ENCODE measurements around the gene PLXNB2. TPM values are rescaled to one million over a fixed set of nuclear protein-coding genes. Genes with fewer than 3 reads are reported as not detected.
A peak's percentile ranks its signal among the peaks of the same experiment; 100 is the strongest.

The PLXNB2 gene
- total RNA-seq, 1 experiment from 2014 or later = 42.4 TPM

GRCh38 chr22:50251477-50252081 is 55.9 kb downstream of the PLXNB2 start:
- no peak for DNase-seq (ENCODE audit: low spot score)

DNA sequence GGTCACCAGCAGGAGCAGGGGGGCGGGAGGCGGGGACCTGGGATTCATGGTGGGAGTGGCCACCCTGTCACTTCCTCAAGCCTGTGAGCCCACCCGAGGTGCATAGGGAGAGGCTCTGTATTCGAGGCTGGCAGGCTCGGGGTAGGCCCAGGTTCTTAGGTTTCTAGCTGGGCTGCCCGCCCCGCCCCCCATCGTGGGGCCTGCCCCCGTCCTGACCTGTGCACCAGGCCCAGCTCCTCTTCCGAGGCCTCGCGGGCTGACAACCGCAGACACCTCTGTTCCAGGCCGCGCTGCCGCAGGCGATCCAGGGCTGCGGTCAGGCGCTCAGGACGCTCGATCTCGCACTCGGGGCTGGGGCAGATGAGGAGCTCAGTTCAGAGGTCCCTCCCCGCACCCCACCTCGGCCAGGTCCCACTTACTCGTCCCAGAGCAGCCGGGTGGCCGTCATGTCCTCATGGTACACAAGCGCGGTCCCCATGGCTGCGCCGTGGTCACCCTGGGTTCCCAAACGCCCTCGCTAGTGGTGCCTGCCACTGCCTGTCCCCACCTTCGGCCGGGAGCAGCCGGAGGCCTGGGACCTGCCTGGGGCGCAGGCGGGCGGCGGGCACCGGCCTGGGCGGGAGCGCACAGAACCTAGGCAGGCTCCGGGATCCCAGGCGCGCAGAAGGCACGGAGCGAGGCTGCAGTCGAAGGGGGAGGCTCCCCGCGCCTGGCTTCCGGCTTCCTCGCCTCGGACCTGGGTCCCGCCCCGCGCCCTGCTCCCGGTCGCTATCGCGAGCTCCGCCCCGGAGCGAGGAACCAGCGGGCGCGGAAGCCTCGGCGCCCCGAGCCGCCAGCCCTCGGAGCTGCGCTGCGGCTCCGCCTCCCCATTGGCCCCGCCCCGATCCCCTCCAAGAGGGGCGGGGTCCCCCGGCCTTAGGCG is 56.6 kb downstream of the PLXNB2 start, which contains the start of gene HDAC10:
Gene HDAC10 (minus strand): TSS at position 711 of the 922 bp plus-strand sequence. CDS start 233 bp downstream, at position 478.
- peak; percentile 57 for DNase-seq (ENCODE audit: low spot score)

GRCh38 chr22:50250249-50250554 is 57.2 kb downstream of the PLXNB2 start:
- no peak for DNase-seq (ENCODE audit: low spot score)

DNA sequence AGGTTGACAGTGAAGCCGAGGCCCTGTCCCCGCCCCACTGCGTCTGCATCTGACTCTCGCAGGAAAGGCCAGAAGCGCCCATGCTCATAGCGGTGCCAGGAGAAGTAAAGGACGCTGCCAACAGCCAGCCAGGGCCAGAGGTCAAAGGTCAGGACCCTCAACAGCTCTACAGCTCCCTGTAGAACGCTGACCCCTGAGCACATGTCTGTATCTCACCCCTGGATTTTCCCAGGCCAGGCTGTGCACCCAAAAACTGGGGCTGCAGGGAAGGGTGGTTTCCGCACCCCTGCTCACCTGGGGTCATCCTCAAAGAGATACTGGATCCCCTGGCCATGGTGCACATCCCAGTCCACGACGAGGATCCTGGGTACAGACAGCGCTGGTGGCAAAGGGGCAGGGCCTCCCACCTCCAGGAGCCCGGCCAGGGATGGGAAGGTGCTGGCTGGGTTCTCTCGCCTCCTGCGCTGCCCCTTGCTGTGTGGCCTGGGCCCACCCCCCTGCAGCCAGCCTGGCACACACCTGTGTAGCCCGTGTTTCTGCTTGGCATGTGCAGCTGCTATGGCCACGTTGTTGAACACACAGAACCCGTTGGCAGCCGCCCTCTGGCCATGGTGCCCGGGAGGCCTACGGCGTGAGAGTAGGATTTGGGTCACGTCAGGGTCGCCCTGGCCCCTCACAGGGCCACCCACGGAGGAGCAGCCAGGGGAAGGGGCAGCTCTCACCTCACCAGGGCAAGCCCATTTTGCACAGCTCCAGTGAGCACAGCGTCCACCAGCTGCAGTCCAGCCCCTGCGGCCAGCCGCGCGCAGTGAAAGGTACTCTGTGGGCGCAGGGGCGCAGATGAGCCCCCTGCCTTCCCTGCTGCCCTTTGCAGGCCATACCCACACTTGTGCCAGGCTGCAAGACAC is 57.9 kb downstream of the PLXNB2 start:
- no peak for DNase-seq (ENCODE audit: low spot score)

DNA sequence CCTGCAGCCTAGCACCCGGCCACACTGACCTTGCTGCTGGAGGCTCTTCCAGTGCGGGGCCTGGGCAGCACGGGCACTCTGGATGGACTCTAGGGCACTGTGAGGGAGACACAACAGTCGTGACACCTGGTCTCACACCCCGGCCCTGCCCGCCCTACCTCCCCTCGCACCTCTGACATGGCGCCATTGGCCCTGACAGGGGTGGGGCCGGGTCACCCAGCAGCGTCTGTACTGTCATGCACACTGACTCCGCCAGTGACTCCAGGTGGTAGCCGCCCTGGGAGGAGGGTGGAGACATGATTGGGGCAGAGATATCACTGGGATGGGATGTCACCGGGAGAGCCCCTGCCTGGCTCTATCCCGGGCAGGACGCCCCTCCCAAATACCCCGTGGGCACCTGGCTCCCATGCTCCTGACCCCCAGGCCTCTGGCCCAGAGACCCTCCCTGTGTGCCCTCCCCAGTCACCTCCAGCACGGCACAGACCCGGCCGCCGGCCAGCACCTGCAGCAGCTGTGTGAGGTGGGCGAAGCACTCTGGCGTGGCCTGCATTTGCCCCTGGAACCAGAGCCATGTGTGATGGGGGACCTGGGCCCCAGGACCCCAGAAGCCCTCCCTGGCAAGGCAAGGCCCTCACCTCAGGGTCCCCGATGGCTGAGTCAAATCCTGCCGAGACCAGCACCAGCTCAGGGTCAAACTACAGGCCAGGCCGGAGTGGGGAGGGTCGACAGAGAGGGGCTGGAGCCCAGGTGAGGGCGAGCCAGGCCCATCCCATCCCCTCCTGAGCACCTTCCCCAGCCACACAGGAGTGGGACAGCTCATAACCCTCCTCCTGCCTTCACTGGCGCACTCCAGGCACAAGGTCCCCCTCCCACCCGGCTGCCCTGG is 59.0 kb downstream of the PLXNB2 start:
- DNase-seq (ENCODE audit: low spot score) = no peak

DNA sequence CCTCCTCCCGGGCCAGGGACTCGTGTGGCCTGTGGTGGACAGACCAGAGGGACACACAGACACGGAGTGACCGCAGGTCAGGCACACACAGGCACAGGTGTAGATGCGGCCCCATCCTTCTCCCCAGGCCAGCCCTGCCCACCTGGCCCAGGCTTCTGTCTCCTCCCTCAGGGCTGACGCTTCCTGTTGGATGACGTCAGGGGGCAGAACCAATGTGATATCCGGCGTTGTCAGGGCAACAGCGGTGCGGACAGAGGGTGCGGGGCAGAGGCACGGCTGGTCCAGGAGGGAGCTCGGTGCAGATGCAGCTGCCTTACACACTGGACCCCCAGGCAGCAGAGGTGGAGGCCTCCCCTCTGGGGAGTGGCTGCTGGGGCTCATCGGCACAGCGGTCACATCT is 59.7 kb downstream of the PLXNB2 start:
- DNase-seq (ENCODE audit: low spot score) = no peak

DNA sequence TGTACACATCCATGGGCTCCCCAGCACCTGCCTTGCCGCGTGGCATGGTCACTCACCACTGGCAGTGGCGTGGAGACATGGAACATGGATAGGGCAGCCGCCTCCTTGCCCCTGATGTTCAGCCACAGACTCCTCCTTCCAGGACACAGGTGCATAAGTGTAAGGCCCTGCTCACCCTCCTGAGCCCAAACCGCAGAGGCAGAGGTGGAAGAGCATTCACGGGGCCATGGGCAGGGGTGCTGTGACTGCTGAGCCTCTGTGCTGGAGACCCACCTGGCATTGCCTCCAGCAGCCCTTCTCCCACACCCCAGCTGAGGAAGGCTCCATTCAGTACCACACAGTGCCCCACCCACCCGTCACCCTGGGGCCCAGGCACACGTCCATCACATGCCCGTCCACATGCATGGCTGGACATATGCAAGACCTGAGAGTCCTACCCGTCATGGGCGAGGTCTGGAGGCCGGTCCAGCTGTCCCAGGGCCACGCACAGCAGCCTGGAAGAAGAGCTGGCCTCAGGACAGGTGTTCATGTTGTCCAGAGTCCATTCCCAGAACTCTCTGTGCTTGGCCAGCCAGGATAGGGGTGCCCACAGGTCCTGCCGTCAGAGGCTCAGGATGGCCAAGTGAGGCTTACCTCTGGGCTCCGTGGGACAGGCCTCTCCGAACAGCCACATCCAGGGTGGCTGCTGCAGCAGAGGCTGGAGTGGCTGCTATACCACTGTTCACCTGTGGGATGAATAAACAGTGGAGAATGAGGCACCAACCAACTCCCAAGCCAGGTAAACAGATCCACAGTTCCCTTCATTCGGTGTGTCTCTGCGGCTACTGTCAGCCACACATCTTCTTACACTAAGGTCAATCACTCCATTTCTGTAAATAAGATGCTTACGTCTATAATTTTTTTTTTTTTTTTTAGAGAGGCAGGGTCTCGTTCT is 60.9 kb downstream of the PLXNB2 start:
- no peak for DNase-seq (ENCODE audit: low spot score)

- DNase-seq (ENCODE audit: low spot score) = no peak
Observed at GRCh38 chr22:50245214-50246072, 62.0 kb downstream of the PLXNB2 start.

GRCh38 chr22:50244420-50245213 is 62.8 kb downstream of the PLXNB2 start, which contains the start of gene TUBGCP6:
Gene TUBGCP6, minus strand, starts transcription at chr22:50245023. Its CDS starts 564 bp downstream, at chr22:50244459.
- DNase-seq (ENCODE audit: low spot score) = peak; percentile 90

GRCh38 chr22:50243685-50244419 is 63.6 kb downstream of the PLXNB2 start:
- no peak for DNase-seq (ENCODE audit: low spot score)

- DNase-seq (ENCODE audit: low spot score) = no peak
Observed at GRCh38 chr22:50242406-50242949, 65.0 kb downstream of the PLXNB2 start.

- no peak for DNase-seq (ENCODE audit: low spot score)
Observed at GRCh38 chr22:50238755-50239154, 68.7 kb downstream of the PLXNB2 start.

GRCh38 chr22:50236731-50237409 is 70.6 kb downstream of the PLXNB2 start:
- DNase-seq (ENCODE audit: low spot score) = no peak

- no peak for DNase-seq (ENCODE audit: low spot score)
Observed at GRCh38 chr22:50233223-50233622, 74.2 kb downstream of the PLXNB2 start.

GRCh38 chr22:50232481-50233151 is 74.8 kb downstream of the PLXNB2 start:
- DNase-seq (ENCODE audit: low spot score) = no peak

GRCh38 chr22:50229370-50229769 is 78.1 kb downstream of the PLXNB2 start:
- DNase-seq (ENCODE audit: low spot score) = no peak

Data from H4 (cell line).